Mucosa of rectum (tissue), 2 donors: ENCODE results near the gene ANKRD31.
"Not testable (repeated sequence)": the region's sequence is repeated elsewhere in the genome, so short reads cannot be mapped to it uniquely, and the experiment has no call there.

Experiments
- H3K27ac ChIP-seq, 2 donors: one replicate each; pipeline ENCODE4 v1.7.0; 2013; ENCODE audit warnings: inconsistent platforms in 2 of 2, low read depth in 2 of 2, low read length in 2 of 2
- H3K27me3 ChIP-seq, 2 donors: one replicate each; pipeline ENCODE4 v1.7.0; 2013; ENCODE audit warnings: low read length in 2 of 2; ENCODE audit not compliant: control insufficient read depth in 2 of 2, insufficient read depth in 2 of 2
- H3K36me3 ChIP-seq, 2 donors: one replicate each; pipeline ENCODE4 v1.7.0; 2013; ENCODE audit warnings: low read length in 2 of 2; ENCODE audit not compliant: control insufficient read depth in 2 of 2, insufficient read depth in 2 of 2
- H3K4me1 ChIP-seq, 2 donors: one replicate each; pipeline ENCODE4 v1.7.0; 2013; ENCODE audit warnings: low read length in 2 of 2, mild to moderate bottlenecking in 1 of 2; ENCODE audit not compliant: control insufficient read depth in 2 of 2, insufficient read depth in 2 of 2
- H3K4me3 ChIP-seq, 2 donors: one replicate each; pipeline ENCODE4 v1.7.0; 2013; ENCODE audit warnings: low read length in 2 of 2
- H3K9ac ChIP-seq, 2 donors: one replicate each; pipeline ENCODE4 v1.7.0; 2013; ENCODE audit warnings: low read length in 2 of 2, low read depth in 1 of 2, mild to moderate bottlenecking in 1 of 2
- H3K9me3 ChIP-seq, 2 donors: one replicate each; pipeline ENCODE4 v1.7.0; 2013; ENCODE audit warnings: low read length in 2 of 2; ENCODE audit not compliant: control insufficient read depth in 2 of 2
- donor health status: healthy.
- donor health status: Normal muscosa, but diverticular disease.

Gene ANKRD31

DNA sequence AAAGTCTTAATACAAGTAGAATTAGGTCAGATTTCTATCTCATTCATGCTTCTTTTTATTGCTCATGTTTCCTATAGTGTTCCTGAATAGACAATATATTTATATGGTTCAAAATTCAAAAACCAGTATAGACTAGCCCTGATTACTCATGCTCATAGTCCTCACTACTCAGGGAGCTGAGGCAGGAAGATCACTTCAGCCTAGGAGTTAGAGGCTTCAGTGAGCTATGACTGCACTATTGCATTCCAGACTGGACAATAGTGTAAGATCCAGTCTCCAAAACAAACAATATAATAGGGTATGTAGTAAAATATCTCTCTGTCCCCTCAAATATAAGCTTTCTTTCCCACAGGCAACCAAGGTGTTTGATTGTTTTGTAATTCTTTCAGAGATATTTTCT, 2.4 kb downstream of the ANKRD31 start:
- no peaks in the 10 kb centered on the region for H3K36me3 ChIP-seq
- H3K9ac ChIP-seq: no peak overlapping the region
- no peak overlapping the region for H3K4me3 ChIP-seq
- H3K9me3 ChIP-seq: no peaks in the 10 kb centered on the region
- no peaks in the 10 kb centered on the region for H3K27me3 ChIP-seq
- no peak overlapping the region for H3K27ac ChIP-seq
- H3K4me1 ChIP-seq: peaks cover 0 to 7% of the 10 kb centered on the region in 2 donors

DNA sequence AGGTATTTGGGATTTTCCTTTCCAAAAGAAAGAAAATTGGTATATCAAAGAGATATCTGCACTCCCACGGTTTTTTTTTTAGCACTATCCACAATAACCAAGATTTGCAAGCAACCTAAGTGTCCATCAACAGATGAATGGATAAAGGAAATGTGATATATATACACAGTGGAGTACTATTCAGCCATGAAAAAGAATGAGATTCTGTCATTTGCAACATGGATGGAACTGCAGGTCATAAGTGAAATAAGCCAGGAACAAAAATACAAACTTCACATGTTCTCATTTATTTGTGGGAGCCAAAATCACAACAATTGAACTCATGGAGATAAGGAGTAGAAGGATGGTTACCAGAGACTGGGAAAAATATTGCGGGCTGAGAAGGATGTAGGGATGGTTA, 9.8 kb downstream of the ANKRD31 start:
- Histone ChIP-seq H3K27me3 (no peaks in the 10 kb centered on the region), H3K36me3 (no peaks in the 10 kb centered on the region), H3K4me3 (no peak overlapping the region), H3K9ac (no peak overlapping the region), H3K4me1 (no peaks in the 10 kb centered on the region), H3K9me3 (no peaks in the 10 kb centered on the region), H3K27ac (no peak overlapping the region)

DNA sequence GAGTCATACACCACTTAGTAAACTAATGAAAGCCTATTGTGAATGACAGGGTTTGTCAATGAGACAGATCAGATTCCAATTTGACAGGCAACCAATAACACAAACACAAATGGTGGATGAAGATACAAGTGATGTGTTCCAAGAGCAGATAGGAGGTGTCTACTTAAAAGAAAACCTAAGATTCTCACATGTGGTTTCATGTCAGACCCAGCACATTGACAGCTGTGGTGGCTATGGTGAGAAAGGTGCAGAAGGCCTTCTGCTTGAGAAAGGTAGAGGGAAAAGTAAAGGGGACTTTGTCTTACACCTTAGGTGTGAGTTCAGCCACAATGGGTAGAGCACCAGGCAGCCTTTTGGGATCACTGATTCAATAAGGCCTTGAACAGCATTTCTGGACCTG, 11.2 kb downstream of the ANKRD31 start:
- Histone ChIP-seq H3K27me3 (no peaks in the 10 kb centered on the region), H3K4me1 (no peaks in the 10 kb centered on the region), H3K9ac (no peak overlapping the region), H3K4me3 (no peak overlapping the region), H3K27ac (no peak overlapping the region), H3K9me3 (no peaks in the 10 kb centered on the region), H3K36me3 (no peaks in the 10 kb centered on the region)

DNA sequence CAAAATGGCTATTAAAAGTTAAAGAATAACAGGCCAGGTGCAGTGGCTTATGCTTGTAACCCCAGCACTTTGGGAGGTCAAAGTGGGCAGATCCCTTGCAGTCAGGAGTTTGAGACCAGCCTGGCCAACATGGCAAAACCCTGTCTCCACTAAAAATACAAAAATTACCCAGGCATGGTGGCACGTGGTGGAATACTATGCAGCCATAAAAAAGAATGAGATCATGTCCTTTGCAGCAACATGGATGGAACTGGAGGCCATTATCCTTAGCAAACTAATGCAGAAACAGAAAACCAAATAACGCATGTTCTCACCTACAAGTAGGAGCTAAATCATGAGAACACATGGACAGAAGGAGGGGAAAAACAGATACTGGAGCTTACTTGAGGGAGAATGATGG, 15.9 kb downstream of the ANKRD31 start:
- not testable (repeated sequence) for H3K27ac ChIP-seq, H3K4me1 ChIP-seq, H3K27me3 ChIP-seq, H3K9ac ChIP-seq, H3K36me3 ChIP-seq, H3K4me3 ChIP-seq, H3K9me3 ChIP-seq

DNA sequence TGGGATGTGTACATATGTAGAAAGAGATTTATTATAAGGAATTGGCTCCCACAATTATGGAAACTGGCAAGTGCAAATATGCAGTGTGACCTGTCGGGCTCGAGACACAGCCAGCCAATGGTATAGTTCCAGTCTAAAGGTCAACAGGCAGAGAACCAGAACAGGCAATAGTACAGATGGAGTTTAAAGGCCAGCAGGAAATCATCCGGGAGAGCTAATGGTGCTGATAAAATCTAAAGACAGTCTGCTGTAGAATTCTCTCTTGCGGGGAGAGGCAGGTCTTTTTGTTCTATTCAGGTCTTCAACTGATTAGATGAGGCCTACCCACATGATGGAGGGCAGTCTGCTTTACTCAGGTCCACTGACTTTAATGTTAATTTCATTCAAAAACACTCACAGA, 21.8 kb downstream of the ANKRD31 start:
- Histone ChIP-seq H3K36me3 (no peaks in the 10 kb centered on the region), H3K9me3 (peaks cover 3 to 5% of the 10 kb centered on the region in 2 donors), H3K9ac (no peak overlapping the region), H3K4me3 (no peak overlapping the region), H3K27ac (no peak overlapping the region), H3K27me3 (no peaks in the 10 kb centered on the region), H3K4me1 (peaks cover 0 to 2% of the 10 kb centered on the region in 2 donors)

DNA sequence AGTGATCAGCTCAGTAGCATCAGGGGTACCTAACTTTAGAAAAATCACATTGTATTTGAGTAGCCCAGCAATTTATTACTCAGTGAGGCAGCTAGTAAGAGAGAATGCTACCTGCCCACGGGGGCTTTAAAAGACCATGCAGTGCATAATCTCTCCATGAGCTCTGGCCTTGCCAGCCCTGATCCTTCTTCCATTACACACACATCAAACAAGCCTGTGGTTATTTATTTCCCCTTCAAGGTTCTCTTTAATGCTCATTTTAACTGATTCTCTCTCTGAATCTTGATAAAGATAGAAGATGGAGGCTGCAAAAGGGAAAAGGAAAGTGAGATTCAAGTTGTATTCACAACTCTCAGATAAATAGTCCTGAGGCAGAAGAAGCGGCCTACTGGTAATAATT, 22.3 kb downstream of the ANKRD31 start:
- no peaks in the 10 kb centered on the region for H3K27me3 ChIP-seq

DNA sequence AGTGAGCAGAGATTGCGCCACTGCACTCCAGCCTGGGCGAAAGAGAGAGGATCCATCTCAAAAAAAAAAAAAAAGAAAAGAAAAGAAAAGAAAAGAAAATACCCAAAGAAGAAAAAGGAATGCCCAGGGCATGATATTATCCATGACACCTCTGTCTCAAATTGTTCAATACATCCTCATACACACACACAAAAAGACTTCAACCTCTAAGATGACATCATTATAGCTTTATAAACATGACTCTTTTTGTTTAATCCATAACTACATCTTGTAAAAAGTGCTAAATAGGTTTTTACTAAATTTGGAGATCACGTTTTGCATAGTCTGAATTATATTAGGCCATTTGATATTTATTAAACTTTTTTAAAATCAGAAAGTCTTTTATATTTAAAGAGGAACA, 33.1 kb downstream of the ANKRD31 start:
- Histone ChIP-seq H3K4me3 (no peak overlapping the region), H3K9me3 (no peaks in the 10 kb centered on the region), H3K27ac (no peak overlapping the region), H3K27me3 (no peaks in the 10 kb centered on the region), H3K4me1 (no peaks in the 10 kb centered on the region), H3K36me3 (no peaks in the 10 kb centered on the region), H3K9ac (no peak overlapping the region)

More for the DNA sequence above, 22.3 kb downstream of the ANKRD31 start:
- peaks cover 3 to 5% of the 10 kb centered on the region in 2 donors for H3K9me3 ChIP-seq
- H3K9ac ChIP-seq: no peak overlapping the region
- H3K36me3 ChIP-seq: no peaks in the 10 kb centered on the region
- H3K27ac ChIP-seq: no peak overlapping the region
- no peak overlapping the region for H3K4me3 ChIP-seq
- H3K4me1 ChIP-seq: peaks cover 0 to 2% of the 10 kb centered on the region in 2 donors

DNA sequence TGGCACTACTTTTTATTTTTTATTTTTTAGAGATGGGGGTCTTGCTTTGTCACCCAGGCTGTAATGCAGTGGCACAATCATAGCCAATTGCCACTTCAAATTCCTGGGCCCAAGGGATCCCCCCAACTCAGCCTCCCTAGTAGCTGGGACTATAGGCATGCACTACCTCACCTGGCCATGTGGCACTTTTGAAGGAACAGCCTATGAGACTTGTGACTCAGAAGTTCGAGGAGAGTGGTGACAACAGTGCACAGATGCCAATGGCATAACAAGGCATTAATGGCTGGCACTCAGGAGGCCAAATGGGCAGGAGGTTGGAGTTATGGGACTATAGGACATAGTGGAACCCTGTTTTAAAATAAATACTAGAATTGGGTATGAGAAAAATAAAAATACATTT, 33.7 kb downstream of the ANKRD31 start:
- Histone ChIP-seq H3K27me3 (no peaks in the 10 kb centered on the region), H3K4me1 (no peaks in the 10 kb centered on the region), H3K27ac (no peak overlapping the region), H3K9me3 (no peaks in the 10 kb centered on the region), H3K9ac (no peak overlapping the region), H3K36me3 (no peaks in the 10 kb centered on the region), H3K4me3 (no peak overlapping the region)

DNA sequence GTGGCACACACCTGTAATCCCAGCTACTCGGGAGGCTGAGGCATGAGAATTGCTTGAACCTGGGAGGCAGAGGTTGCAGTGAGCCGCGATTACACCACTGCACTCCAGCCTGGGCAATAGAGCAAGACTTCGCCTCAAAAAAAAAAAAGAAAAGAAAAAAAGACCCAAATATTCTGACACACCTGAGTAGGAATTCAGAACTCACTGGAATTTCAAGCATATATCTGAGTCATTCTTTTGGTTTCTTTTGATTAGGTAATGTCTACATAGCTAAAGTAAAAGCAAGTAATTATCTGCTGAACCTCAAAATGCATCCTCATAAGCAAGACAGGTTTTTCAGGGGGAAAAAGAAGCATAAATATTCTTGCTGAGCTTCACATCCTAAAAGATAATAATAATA, 35.9 kb downstream of the ANKRD31 start:
- Histone ChIP-seq H3K36me3 (no peaks in the 10 kb centered on the region), H3K4me1 (no peaks in the 10 kb centered on the region), H3K9ac (no peak overlapping the region), H3K4me3 (no peak overlapping the region), H3K27ac (no peak overlapping the region), H3K9me3 (no peaks in the 10 kb centered on the region), H3K27me3 (no peaks in the 10 kb centered on the region)

DNA sequence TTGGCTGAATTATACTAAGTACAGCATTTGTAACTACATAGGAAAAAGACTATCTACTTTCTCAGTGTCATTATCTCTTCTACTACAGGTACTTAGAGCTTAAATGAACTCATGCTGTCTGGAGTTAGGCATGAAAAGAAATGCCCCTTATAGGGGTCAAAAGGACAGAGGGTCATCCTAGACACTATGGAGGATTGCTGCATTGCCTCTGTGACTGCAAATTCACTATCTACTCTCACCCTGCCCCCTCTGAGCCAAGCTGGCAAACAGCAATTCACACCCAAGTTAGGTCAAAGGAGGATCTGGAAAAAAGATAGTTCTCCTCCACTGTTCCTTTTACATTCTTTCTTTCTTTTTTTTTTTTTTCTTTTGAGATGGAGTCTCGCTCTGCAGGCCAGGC, 36.7 kb downstream of the ANKRD31 start:
- no peak overlapping the region for H3K27ac ChIP-seq
- no peak overlapping the region for H3K9ac ChIP-seq
- H3K36me3 ChIP-seq: no peaks in the 10 kb centered on the region
- H3K9me3 ChIP-seq: no peaks in the 10 kb centered on the region
- no peak overlapping the region for H3K4me3 ChIP-seq
- H3K27me3 ChIP-seq: no peaks in the 10 kb centered on the region
- H3K4me1 ChIP-seq: no peaks in the 10 kb centered on the region

DNA sequence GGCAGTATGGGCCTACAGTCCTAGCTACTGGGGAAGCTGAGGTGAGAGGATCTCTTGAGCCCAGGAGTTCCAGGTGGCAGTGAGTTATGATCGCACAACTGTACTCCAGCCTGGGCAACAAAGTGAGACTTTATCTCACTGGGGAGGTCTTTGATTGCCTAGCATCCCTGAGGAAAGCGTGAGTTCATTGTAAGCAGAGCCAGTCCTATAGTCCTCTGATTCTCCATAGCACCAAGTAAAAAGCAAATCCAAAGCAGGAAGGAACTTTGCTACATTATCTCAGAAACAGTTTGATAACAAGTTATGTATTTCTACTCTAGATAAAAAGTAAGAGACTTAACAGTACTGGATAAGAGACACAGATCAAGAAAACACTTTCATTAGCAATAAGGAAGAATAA, 37.6 kb downstream of the ANKRD31 start:
- Histone ChIP-seq H3K9me3 (no peaks in the 10 kb centered on the region), H3K9ac (no peak overlapping the region), H3K36me3 (no peaks in the 10 kb centered on the region), H3K4me3 (no peak overlapping the region), H3K27me3 (no peaks in the 10 kb centered on the region), H3K4me1 (no peaks in the 10 kb centered on the region), H3K27ac (no peak overlapping the region)
